GM12865 (cell line): ENCODE data around the gene PCBP4.
"Not testable (repeated sequence)": the region's sequence is repeated elsewhere in the genome, so short reads cannot be mapped to it uniquely, and the experiment has no call there.

ENCODE experiments used
- DNase-seq: peaks from one replicate; pipeline ENCODE4 v3.0.0; 2010; ENCODE audit warnings: low read depth
- H3K4me3 ChIP-seq: 2 replicates; pipeline ENCODE4 v1.5.1; 2011; ENCODE audit warnings: mild to moderate bottlenecking, low read depth, low read length, control low read depth
- TF ChIP-seq, protein P1 (sequence below): IDR thresholded peaks from 2 replicates; pipeline ENCODE4 v1.5.1; 2011; ENCODE audit warnings: low read length, control low read depth, low read depth, inconsistent platforms; ENCODE audit not compliant: insufficient read depth; ENCODE audit errors: missing control alignments

The PCBP4 gene

DNA sequence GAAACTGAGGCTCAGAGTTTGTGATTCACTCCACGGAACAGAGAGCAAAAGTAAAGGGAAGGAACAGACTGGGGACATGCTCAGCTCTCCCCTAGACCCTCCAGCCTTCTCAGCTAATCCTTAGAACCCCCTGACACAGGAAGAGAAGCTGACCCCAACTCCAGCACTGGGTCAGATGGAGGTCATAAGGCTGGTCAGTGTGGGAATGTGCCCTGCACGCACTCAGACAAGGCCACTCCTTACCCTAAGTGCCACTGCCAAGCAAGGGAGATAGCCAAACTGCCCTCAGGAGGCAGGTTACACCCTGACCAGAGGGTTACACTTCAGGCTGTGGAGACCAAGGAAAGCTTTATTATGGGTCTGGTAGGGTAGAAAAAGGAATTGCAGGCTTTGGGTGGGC lies 27.3 kb upstream of the PCBP4 start:
- peak overlapping the region; percentile 66 for H3K4me3 ChIP-seq
- TF ChIP-seq, protein P1, sequence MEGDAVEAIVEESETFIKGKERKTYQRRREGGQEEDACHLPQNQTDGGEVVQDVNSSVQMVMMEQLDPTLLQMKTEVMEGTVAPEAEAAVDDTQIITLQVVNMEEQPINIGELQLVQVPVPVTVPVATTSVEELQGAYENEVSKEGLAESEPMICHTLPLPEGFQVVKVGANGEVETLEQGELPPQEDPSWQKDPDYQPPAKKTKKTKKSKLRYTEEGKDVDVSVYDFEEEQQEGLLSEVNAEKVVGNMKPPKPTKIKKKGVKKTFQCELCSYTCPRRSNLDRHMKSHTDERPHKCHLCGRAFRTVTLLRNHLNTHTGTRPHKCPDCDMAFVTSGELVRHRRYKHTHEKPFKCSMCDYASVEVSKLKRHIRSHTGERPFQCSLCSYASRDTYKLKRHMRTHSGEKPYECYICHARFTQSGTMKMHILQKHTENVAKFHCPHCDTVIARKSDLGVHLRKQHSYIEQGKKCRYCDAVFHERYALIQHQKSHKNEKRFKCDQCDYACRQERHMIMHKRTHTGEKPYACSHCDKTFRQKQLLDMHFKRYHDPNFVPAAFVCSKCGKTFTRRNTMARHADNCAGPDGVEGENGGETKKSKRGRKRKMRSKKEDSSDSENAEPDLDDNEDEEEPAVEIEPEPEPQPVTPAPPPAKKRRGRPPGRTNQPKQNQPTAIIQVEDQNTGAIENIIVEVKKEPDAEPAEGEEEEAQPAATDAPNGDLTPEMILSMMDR: no peak
- no peak for DNase-seq

DNA sequence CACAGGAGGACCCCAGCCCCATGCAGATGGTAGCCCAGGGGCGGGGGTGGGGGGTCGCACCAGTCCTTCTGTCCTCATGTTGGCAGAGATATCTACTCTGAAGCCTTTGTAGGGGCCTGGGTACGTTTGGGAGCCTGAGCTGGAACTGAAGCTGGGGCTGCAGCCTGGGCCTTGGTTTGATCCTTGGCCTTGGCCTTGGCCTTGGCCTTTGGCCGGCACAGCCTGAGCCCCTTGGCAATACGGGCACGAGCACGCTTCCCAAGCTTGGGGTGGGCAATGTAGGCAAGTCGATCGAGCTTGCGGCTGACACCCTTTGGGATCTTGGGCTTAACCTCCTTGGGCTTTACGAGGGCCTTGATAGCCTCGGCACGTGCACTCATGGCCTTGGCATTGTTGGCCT lies 26.4 kb upstream of the PCBP4 start:
- H3K4me3 ChIP-seq, DNase-seq: not testable (repeated sequence)

- no peak overlapping the region for H3K4me3 ChIP-seq
- TF ChIP-seq, protein P1: no peak
- DNase-seq: no peak
These were observed 24.9 kb upstream of the PCBP4 start for GRCh38 chr3:51992017-51992682.

DNA sequence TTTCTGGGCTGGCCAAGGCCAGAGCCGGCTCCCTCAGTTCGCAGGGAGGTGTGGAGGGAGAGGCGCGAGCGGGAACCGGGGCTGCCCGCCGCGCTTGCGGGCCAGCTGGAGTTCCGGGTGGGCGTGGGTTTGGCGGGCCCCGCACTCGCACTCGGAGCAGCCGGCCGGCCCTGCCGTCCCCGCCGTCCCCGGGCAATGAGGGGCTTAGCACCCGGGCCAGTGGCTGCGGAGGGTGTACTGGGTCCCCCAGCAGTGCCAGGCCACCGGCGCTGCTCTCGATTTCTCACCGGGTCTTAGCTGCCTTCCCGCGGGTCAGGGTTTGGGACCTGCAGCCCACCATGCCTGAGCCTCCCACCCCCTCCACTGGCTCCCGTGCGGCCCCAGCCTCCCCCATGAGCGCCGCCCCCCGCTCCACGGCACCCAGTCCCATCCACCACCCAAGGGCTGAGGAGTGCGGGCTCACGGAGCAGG lies 23.3 kb upstream of the PCBP4 start:
- H3K4me3 ChIP-seq, DNase-seq: not testable (repeated sequence)

DNA sequence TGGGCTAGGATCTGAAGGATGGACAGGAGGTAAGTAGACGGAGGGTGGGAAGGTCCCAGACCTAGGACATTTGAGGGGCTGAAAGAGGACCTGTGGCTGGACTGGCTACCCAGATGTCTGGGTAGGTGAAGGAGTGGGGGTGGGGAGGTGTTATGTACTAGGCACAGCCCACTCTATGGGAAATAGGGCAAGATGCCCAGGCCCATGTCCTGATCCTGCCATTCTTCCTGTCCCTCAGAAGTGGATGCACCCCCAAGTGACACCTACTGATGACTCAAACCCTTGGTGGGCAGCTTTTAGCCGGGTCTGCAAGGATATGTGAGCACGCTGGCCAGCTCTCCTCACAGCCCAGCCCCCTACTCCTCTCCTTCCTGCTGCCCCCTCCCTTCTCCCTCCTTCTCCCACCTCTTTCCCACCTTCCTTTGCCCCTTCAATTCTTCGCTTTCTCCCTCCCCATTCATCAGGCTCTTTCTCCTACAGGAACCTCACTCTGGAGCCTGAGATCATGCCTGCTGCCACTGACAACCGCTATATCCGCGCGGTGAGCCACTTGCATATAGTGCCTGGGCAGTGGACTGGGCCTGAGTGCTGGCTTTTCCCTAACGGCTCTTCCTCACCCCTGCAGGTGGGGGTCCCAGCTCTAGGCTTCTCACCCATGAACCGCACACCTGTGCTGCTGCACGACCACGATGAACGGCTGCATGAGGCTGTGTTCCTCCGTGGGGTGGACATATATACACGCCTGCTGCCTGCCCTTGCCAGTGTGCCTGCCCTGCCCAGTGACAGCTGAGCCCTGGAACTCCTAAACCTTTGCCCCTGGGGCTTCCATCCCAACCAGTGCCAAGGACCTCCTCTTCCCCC lies 21.3 kb upstream of the PCBP4 start:
- DNase-seq: no peak
- TF ChIP-seq, protein P1: no peak
- H3K4me3 ChIP-seq: no peak overlapping the region

DNA sequence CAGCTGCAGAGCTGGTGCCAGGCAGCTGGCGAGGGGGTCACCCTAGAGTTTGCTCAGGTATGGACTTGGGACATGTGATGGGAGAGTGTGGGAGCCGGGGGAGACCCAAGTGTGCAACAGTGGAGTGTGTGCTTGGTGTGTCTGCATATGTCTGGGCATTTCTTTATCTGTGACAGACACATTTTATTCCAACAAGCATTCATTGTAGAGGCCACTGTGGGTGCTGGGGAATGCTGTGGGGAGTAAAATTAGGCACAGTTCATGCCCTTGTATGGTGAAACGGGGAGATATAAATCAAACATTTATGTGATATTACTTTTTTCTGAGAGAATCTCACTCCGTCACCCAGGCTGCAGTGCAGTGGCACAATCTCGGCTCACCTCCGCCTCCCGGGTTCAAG lies 20.3 kb upstream of the PCBP4 start:
- TF ChIP-seq, protein P1: no peak
- no peak overlapping the region for H3K4me3 ChIP-seq
- DNase-seq: no peak

GRCh38 chr3:51986010-51986947 lies 19.0 kb upstream of the PCBP4 start:
- TF ChIP-seq, protein P1: no peak
- no peak for DNase-seq
- no peak overlapping the region for H3K4me3 ChIP-seq
